Skeletal muscle satellite cell (primary cell): Measurements from ENCODE around the gene CTSZ.

Source experiments
- H3K27me3 ChIP-seq: 2 replicates; pipeline ENCODE4 v1.7.0; 2013; ENCODE audit warnings: low read length; ENCODE audit not compliant: control insufficient read depth, insufficient read depth
- H3K36me3 ChIP-seq: 2 replicates; pipeline ENCODE4 v1.7.0; 2013; ENCODE audit warnings: mild to moderate bottlenecking, control low read depth, low read length; ENCODE audit not compliant: insufficient read depth
- H3K4me1 ChIP-seq: 2 replicates; pipeline ENCODE4 v1.7.0; 2013; ENCODE audit warnings: low read length; ENCODE audit not compliant: control insufficient read depth, insufficient read depth
- H3K4me2 ChIP-seq: 2 replicates; pipeline ENCODE4 v1.7.0; 2013; ENCODE audit warnings: mild to moderate bottlenecking, low read length
- H3K4me3 ChIP-seq: 2 replicates; pipeline ENCODE4 v1.7.0; 2013; ENCODE audit warnings: low read length
- H3K9ac ChIP-seq: 2 replicates; pipeline ENCODE4 v1.7.0; 2013; ENCODE audit warnings: mild to moderate bottlenecking, low read depth, low read length, moderate library complexity
- H3K9me3 ChIP-seq: replicated peaks from 2 replicates; pipeline ENCODE4 v1.7.0; 2013; ENCODE audit warnings: mild to moderate bottlenecking, control low read depth, low read length

CTSZ gene

GRCh38 chr20:59010995-59011873 is 4.2 kb upstream of the CTSZ start:
- peak overlapping the region; percentile 59 for H3K9ac ChIP-seq
- no peaks in the 10 kb centered on the region for H3K9me3 ChIP-seq
- H3K27me3 ChIP-seq = no peaks in the 10 kb centered on the region
- H3K36me3 ChIP-seq = no peaks in the 10 kb centered on the region
- peaks cover 20% of the 10 kb centered on the region for H3K4me1 ChIP-seq
- H3K4me3 ChIP-seq = peak overlapping the region; percentile 38
- H3K4me2 ChIP-seq = peak overlapping the region; percentile 68

GRCh38 chr20:59010321-59010994 is 3.4 kb upstream of the CTSZ start:
- Histone ChIP-seq H3K9ac (peak overlapping the region; percentile 59), H3K4me2 (peak overlapping the region; percentile 13), H3K4me3 (no peak overlapping the region), H3K9me3 (no peaks in the 10 kb centered on the region), H3K27me3 (no peaks in the 10 kb centered on the region), H3K4me1 (peaks cover 28% of the 10 kb centered on the region), H3K36me3 (no peaks in the 10 kb centered on the region)

- H3K27me3 ChIP-seq = no peaks in the 10 kb centered on the region
- no peak overlapping the region for H3K9ac ChIP-seq
- H3K4me1 ChIP-seq = peaks cover 37% of the 10 kb centered on the region
- peaks cover 4% of the 10 kb centered on the region for H3K36me3 ChIP-seq
- no peaks in the 10 kb centered on the region for H3K9me3 ChIP-seq
- H3K4me2 ChIP-seq = no peak overlapping the region
- H3K4me3 ChIP-seq = no peak overlapping the region
Observed at GRCh38 chr20:59008715-59009336, 1.8 kb upstream of the CTSZ start.

- H3K9ac ChIP-seq = peak overlapping the region; percentile 95
- H3K36me3 ChIP-seq = peaks cover 12% of the 10 kb centered on the region
- peak overlapping the region; percentile 90 for H3K4me3 ChIP-seq
- H3K4me1 ChIP-seq = peaks cover 45% of the 10 kb centered on the region
- no peaks in the 10 kb centered on the region for H3K9me3 ChIP-seq
- H3K27me3 ChIP-seq = no peaks in the 10 kb centered on the region
- H3K4me2 ChIP-seq = peak overlapping the region; percentile 100
Observed at GRCh38 chr20:59007665-59008511, 834 bp upstream of the CTSZ start.

GRCh38 chr20:59006167-59006863 is 739 bp downstream of the CTSZ start:
- Histone ChIP-seq H3K4me1 (peaks cover 41% of the 10 kb centered on the region), H3K36me3 (peaks cover 17% of the 10 kb centered on the region), H3K27me3 (no peaks in the 10 kb centered on the region), H3K9ac (peak overlapping the region; percentile 95), H3K4me3 (peak overlapping the region; percentile 90), H3K4me2 (peak overlapping the region; percentile 100), H3K9me3 (no peaks in the 10 kb centered on the region)

GRCh38 chr20:59005523-59006166 is 1.4 kb downstream of the CTSZ start:
- peaks cover 20% of the 10 kb centered on the region for H3K36me3 ChIP-seq
- H3K9ac ChIP-seq = peak overlapping the region; percentile 95
- H3K4me3 ChIP-seq = peak overlapping the region; percentile 90
- peak overlapping the region; percentile 100 for H3K4me2 ChIP-seq
- H3K4me1 ChIP-seq = peaks cover 34% of the 10 kb centered on the region
- H3K9me3 ChIP-seq = no peaks in the 10 kb centered on the region
- H3K27me3 ChIP-seq = no peaks in the 10 kb centered on the region

- Histone ChIP-seq H3K4me3 (peak overlapping the region; percentile 90), H3K27me3 (no peaks in the 10 kb centered on the region), H3K36me3 (peaks cover 20% of the 10 kb centered on the region), H3K9me3 (no peaks in the 10 kb centered on the region), H3K4me2 (peak overlapping the region; percentile 100), H3K9ac (peak overlapping the region; percentile 95), H3K4me1 (peaks cover 30% of the 10 kb centered on the region)
Observed at GRCh38 chr20:59004763-59005522, 2.1 kb downstream of the CTSZ start.

GRCh38 chr20:59004493-59004762 is 2.6 kb downstream of the CTSZ start:
- no peak overlapping the region for H3K4me3 ChIP-seq
- H3K27me3 ChIP-seq = no peaks in the 10 kb centered on the region
- H3K4me2 ChIP-seq = peak overlapping the region; percentile 100
- H3K36me3 ChIP-seq = peaks cover 20% of the 10 kb centered on the region
- H3K9ac ChIP-seq = no peak overlapping the region
- H3K9me3 ChIP-seq = no peaks in the 10 kb centered on the region
- peaks cover 30% of the 10 kb centered on the region for H3K4me1 ChIP-seq

- Histone ChIP-seq H3K4me2 (no peak overlapping the region), H3K27me3 (no peaks in the 10 kb centered on the region), H3K36me3 (peaks cover 20% of the 10 kb centered on the region), H3K9me3 (no peaks in the 10 kb centered on the region), H3K4me1 (peaks cover 30% of the 10 kb centered on the region), H3K9ac (no peak overlapping the region), H3K4me3 (no peak overlapping the region)
Observed at GRCh38 chr20:59003836-59004492, 3.1 kb downstream of the CTSZ start.
